Upper lobe of left lung (tissue), 4 donors: Measurements from ENCODE around the gene EEF1AKMT3.

Experiments
- EP300 ChIP-seq, 4 donors: sonication (generic); formaldehyde crosslinking; IDR thresholded peaks; one replicate each; pipeline ENCODE4 v1.5.1; 2017; ENCODE audit warnings: antibody characterized with exemption in 4 of 4, control low read depth in 2 of 4
- POLR2AphosphoS5 ChIP-seq, 2 donors: sonication (generic); formaldehyde crosslinking; IDR thresholded peaks; one replicate each; pipeline ENCODE4 v1.5.1; 2017; ENCODE audit warnings: antibody characterized with exemption in 2 of 2
- TF ChIP-seq, protein P1 (sequence below), 6 experiments: fragments of 450-650 bp in 4 of 6; fragments of 200-600 bp in 2 of 6; sonication (generic) in 2 of 6; IDR thresholded peaks; one replicate each; pipeline ENCODE4 v1.5.1; 2016 to 2019; ENCODE audit warnings: antibody characterized with exemption in 6 of 6

DNA sequence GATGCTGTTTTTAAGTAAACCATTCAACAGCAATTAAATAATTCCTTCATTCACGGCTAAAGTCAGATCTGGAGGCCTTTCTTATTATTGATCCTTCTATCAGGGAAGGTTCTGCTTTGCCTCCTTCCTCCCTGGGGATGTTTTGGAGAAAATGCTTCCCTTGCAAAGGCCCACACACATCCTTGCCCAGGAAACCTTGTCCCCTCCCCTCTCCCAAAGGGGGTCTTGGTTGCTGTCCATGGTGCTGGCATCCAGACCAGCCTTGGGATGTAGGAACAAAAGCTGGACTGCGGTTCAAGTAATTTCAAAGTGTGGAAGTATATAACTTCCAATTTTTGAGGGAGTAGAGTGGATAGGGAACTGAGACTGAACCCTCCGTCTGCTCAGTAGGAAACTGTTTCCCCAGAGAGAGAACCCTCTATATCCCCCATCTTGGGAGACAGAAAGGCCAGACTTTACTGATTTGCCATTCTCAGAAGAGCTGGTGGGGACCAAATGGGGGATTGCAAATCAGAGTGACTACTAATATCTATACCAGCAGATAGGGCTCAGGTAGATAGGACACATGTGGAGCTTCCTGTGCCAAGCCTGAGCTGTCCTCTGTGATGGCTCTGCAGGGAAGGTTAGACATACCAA, 11.9 kb upstream of the EEF1AKMT3 start:
- TF ChIP-seq, protein P1, sequence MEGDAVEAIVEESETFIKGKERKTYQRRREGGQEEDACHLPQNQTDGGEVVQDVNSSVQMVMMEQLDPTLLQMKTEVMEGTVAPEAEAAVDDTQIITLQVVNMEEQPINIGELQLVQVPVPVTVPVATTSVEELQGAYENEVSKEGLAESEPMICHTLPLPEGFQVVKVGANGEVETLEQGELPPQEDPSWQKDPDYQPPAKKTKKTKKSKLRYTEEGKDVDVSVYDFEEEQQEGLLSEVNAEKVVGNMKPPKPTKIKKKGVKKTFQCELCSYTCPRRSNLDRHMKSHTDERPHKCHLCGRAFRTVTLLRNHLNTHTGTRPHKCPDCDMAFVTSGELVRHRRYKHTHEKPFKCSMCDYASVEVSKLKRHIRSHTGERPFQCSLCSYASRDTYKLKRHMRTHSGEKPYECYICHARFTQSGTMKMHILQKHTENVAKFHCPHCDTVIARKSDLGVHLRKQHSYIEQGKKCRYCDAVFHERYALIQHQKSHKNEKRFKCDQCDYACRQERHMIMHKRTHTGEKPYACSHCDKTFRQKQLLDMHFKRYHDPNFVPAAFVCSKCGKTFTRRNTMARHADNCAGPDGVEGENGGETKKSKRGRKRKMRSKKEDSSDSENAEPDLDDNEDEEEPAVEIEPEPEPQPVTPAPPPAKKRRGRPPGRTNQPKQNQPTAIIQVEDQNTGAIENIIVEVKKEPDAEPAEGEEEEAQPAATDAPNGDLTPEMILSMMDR (IDR thresholded peaks at IDR 0.05), result no peak
- no peak for TF ChIP-seq EP300 (IDR thresholded peaks at IDR 0.05)
- TF ChIP-seq POLR2AphosphoS5 (IDR thresholded peaks at IDR 0.05), result no peak
